Embryonic facial prominence (tissue), 1 donor: Measurements from ENCODE around the gene FLVCR1.

Experiments used
- DNase-seq: peaks from one replicate; pipeline ENCODE4 v3.0.0-alpha.2; 2016; ENCODE audit errors: extremely low spot score

The FLVCR1 gene

GRCh38 chr1:212945463-212946160 lies 87.5 kb downstream of the FLVCR1 start:
- no peak for DNase-seq

GRCh38 chr1:212946872-212947271 lies 88.8 kb downstream of the FLVCR1 start:
- DNase-seq: no peak
